Superior temporal gyrus (tissue), 1 donor: ENCODE results near the gene NUP58.
"Not testable (repeated sequence)": the region's sequence is repeated elsewhere in the genome, so short reads cannot be mapped to it uniquely, and the experiment has no call there.

ENCODE experiments used
- DNase-seq: peaks from one replicate; pipeline ENCODE4 v3.0.0-alpha.2; 2016; ENCODE audit errors: extremely low spot score

NUP58 gene

DNA sequence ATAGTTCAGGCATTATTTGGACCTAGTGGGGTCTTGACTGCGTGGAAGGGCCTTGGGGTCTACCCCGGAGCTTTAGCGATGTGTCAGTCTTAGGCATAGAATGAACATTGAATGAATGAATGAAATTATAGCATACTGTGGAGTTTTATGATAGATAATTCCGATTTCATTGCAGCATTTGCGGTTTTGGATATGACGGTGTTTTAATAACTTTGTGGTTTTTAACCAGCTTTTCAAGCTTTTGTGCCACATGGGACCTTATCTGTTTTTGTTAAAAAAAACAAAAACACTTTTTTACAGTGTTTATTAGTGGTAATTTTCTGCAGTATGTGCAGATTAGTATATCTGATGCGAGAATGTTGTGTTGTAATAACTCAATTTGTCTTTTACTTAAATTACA, 696 bp downstream of the NUP58 start:
- no peak for DNase-seq

DNA sequence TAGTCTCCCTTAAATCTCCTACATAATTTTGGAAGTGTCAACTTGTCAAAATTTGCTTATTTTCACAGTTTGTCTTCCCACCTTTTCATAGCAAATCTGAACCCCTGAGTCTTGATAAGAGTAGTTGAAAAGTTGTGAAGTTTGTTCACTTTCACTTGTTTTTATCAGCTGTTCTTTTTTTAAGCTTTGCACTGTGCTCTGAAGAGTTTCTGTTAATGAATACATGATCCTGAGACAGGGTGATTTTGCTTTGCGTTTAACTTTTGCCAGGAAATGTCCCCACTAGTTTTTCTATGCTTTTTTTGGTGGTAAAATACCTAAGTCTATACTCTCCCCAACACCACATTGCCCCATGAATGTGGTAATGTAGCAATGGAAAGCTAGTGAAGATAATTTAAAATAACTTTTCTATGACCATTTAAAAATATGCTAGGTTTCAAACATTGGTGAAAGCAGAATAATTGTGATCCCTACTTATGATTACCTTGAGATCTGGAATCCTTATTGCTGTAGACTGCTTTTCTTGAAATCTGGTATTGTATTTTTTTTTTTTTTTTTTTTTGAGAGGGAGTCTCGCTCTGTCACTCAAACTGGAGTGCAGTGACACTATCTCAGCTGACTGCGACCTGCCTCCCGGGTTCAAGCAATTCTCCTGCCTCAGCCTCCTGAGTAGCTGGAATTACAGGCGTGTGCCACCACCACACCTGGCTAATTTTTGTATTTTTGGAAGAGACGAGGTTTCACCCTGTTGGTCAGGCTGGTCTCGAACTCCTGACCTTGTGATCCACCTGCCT, 5.4 kb downstream of the NUP58 start:
- no peak for DNase-seq

DNA sequence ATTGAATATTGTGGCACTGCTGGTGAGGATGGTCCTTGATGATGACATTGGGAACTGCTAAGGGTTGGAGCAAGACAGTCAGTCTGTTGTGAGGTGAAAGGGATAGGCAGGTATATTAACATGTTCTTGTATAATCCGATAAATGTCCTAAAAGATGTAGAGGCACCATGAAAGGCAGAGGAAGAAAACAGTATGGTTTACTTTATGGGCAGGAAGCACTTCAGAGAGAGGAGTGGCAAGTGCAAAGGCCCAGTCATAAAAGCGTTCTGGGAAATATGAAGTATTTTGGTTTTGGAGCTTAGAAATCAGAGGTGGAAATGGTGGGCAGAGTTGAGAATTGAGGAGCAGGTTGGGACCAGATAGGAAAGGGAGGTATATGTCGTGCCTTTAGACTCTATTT, 9.5 kb downstream of the NUP58 start:
- DNase-seq, result no peak

DNA sequence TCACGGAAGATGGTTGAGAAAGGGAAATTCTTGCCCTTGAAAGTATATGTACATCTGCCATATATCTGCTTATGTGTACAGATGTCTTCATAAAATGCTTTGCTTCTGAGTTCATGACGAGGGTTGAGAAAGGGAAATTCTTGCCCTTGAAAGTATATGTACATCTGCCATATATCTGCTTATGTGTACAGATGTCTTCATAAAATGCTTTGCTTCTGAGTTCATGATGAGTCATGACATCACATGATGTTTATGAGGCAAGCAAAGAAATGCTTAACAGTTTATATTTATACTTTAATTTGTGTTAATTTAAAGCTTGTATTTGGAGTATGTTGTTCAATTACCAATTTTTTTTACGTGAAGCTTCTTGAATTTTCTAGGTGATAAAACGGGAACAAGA, 17.5 kb downstream of the NUP58 start:
- not testable (repeated sequence) for DNase-seq

DNA sequence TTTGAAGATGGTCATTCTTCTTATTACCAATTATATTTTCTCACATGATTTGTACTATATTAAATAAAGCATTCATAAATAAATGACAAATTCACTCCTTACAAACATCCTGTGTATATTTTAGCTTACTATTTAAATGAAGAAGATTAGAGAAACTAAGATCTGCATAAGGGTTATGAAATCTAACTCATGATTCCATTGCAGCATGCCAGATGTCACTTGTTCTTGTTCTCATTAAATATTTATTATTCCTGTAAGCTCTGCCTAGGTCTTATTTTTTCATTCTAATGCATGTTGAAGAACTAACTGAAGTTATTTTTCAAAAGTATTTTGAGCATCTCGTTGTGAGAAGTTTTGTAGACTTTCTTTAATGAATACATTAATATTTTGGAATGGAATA, 18.3 kb downstream of the NUP58 start:
- DNase-seq, result no peak

DNA sequence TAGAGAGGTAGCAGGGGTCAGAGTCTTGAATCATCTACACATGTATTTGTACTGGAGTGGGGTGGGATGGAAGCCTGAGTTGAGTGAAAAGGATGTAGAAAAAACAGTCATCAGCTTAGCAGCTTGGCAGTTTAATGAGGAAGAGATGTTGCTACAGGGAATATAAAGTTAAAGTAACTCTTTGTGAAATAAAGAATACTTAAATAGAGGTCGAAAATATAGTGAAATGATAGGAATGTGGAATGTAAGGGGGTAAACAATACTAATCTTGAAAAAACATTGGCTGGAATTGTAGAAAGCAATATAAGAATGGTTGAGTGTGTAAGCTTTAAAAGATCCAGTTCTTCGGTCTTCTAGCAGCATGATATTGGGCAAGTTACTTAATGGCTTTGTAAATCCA, 22.7 kb downstream of the NUP58 start:
- DNase-seq, result no peak

DNA sequence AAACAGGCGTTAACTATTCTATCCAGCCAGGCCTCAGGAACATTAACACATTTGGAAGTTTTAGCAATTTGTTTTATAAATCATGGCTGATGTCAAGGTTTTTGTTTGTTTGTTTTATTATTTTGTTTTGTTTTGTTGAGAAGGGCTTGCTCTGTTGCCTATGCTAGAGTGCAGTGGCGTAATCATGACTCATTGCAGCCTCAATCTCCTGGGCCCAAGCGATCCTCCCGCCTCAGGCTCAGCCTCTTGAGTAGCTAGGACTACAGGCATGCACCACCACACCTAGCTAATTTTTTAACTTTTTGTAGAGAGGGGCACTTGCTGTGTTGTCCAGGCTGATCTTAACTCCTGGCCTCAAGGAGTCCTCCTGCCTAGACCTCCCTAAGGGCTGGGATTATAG, 28.3 kb downstream of the NUP58 start:
- DNase-seq, result no peak

DNA sequence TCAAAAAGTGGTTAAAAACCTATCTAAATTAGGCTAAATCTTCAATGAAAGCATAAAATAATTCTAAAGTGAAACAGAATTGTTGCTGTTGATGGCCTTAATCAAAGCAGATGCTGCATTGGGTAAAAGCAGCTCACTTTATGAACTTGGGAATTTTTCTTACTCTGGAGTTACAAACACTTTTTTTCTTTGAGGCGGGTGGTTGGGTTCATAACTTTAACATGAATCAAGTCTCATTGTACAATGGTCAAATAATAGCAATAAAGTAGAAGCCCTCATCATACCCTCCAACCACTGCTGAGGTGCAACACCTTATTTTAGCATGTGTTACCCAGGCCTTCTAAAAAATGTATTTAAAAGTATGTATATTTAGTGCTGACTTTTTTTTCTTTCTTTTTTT, 29.1 kb downstream of the NUP58 start:
- no peak for DNase-seq

DNA sequence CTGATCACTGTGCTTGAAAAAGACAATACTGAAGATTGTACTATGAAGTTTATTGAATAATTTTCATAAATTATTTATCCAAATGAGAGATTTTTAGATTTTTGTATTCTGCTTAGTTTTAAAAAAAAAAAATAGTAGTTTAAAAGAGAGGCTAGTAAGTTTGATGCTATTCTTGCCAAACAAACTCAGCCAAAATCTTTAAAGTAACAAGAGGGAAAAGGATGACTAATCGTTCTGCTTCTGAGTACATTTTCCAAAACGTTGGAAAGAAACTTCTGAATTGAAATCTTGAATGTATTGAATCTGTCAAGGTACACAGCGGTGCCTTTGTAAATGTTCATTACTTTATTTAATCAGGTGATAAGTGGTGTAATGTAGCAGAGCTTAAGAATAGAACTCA, 34.4 kb downstream of the NUP58 start:
- DNase-seq, result peak; percentile 36

DNA sequence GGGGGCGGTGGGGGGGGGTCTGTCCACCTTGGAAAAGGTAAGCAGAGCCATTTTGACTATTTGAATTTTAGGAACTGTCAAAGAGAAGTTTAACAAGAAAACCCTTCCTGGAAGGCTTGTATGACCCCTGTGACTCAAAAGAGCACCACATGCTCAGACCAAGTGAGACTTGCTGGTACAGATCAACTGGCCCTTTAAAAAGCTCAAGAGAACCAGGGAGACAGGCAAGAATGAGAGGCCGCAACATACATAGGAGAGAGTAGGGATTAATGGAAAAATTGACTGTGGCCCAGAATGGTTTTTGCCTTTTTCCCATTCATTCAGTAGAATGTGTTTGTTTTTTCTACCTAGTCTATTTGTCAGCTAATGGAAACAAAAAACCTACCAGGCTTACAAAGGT, 44.2 kb downstream of the NUP58 start:
- no peak for DNase-seq

DNA sequence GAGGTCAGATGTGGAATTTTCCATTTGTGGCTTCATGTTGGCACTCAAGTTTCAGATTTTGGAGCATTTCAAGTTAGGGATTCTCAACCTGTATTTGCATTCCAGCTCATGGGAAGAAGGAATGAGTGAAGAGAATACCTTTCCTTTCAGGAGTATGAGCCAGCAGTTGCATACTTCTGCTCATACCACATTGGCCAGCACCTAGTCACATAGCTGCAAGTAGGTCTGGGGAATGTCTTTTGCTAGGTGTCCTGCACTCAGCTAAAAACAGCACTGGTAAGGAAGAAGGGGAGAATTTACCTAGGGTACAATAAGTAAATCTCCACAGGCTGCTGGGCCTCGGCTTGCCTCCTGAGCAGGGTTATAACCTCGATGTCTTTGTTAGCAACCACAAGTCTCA, 45.7 kb downstream of the NUP58 start:
- no peak for DNase-seq

DNA sequence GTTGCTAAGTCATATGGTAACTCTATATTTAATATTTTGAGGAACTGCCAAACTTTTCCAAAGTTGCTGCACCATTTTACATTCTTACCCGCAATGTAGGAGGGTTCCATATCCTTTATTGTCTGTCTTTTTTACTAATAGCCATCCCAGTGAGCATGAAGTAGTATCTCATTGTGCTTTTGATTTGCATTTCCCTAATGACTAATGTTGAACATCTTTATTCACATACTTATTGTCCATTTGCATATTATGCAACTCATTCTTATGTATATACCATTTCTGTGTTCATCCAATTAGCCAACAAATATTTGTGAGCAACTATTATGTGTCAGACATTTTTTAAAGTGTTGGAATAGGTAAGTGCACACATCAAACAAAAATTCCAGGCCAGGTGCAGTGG, 50.0 kb downstream of the NUP58 start:
- DNase-seq, result no peak

DNA sequence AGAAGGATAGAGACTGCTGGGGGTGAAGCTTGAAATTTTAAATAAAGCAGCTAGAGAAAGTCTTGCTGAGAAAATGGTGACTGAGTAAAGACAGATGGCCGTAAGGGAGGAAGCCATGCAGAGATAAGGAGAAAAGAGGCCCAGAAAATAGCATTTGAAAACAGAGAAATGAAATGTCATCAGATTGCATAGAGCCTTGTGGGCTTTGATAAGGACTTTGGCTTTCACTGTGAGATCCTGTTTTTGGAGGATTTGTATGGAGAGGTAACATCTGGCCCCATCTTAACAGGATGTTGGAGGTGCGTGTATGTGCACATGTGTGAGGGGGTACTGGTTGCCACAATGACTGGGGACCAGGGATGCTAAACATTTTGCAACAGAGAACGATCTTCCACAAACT, 50.8 kb downstream of the NUP58 start:
- DNase-seq, result no peak

DNA sequence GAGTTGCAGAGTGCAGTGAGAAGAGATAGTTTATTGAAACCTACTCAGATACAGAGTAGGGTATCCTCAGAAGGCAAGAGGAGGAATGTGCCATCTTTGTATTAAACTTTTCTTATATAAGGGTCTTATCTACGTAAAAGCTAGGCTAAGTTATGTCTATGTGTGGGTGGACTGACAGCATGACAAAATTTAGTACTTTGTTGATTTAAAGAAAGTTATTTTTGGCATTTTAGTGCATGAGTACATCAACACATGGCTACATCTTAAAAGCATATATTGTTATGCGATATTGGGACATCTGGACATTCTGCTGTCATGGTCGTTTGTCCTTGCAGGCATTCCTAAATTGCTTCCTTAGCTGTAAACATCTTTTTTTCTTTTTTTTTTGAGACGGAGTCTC, 51.4 kb downstream of the NUP58 start:
- no peak for DNase-seq

DNA sequence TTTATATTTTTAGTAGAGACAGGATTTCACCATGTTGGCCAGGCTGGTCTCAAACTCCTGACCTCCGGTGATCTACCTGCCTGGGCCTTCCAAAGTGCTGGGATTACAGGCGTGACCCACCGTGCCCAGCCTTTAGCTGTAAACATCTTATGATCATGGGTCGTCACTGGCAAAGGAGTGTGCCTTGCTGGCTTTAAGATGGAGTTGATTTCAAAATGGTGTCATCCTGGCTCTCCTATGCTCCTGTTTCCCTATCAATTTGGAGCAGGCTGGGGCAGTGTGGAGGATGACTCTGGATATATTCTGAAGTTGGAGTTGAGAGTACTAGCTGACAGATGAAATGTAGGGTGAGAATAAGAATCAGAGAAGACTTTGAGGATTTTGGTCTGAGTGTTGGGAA, 51.9 kb downstream of the NUP58 start:
- no peak for DNase-seq

DNA sequence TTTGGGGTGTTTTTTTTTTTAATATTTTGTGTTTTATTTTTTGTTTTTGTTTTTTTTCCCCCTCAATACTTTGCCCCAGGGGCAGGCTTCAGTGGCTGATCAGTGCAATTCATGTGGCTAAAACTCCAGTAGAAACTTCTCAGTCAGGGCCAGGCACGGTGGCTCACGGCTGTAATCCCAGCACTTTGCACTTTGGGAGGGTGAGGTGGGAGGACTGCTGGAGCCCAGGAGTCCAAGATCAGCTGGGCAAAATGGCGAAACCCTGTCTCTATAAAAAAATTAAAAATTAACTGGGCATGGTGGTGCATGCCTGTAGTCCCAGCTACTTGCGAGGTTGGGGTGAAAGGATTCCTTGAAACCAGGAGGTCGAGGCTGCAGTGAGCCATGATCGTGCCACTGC, 53.0 kb downstream of the NUP58 start:
- DNase-seq, result no peak

DNA sequence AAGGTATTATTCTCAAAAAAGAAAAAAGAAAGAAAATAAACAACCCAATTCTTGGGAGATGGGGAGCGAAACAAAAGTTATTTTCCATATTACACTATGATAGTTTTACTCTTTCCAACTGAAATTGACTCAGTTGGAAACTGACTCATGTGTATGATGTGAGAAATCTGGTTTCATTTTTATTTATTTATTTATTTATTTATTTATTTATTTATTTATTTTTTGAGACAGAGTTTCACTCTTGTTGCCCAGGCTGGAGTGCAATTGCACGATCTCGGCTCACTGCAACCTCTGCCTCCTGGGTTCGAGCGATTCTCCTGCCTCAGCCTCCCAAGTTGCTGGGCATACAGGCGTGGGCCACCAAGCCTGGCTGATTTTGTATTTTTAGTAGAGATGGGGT, 59.0 kb downstream of the NUP58 start:
- DNase-seq, result not testable (repeated sequence)

DNA sequence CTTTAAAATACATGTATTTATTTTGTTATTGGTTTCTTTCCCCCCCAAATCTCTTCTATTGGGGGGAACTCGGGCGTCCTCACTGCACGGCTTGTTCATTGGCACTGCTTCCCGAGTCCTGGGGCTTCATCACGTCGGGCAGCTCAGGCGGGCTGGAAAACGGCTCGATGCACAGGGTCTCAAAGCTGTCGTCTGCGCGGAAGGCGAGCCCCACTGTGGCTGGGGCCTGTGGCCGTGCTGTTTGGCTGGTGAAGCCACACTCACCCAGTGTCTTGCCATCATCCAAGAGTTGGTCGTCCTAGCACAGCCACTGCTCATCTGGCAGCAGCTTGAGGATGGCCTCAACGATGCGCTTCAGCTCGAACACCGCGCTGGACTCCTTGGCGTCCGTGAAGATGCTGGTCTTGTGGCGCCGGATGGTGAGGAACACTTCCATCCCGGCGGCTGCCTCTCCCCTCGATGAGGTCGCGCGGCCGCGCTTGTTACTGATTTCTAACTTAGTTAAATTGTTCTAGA, 64.4 kb downstream of the NUP58 start:
- no peak for DNase-seq

DNA sequence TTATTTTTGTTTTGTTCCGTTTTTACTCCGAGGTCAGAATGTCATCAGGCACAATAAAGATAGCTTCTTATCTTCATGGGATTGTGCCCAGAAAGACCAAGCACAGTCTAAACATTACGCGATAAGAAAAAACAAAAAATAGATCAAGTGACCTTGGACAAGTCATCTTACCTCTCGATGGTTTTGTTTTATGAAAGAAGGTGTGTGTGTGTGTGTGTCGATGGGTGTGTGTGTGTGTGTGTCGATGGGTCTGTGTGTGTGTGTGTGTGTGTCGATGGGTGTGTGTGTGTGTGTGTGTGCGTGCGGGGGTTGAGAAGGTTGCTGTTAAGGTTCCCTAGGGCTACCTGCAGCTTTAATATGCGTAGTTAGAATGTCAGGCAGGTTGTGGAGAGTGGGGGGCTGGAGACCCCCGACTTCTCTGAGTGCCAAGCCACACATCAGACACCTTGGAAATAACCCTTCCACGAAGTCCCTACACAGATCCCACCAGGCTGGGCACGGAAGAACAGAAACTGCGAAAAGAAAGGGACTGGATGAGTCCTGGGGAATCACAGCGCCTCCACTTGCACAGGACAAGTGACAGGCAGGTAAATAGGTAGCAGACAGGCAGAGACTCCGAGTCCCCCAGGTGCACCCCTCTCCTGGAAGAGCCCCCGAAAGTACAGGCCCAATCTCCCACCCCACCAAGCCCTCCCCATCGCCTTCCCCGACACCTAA, 69.9 kb downstream of the NUP58 start:
- no peak for DNase-seq

DNA sequence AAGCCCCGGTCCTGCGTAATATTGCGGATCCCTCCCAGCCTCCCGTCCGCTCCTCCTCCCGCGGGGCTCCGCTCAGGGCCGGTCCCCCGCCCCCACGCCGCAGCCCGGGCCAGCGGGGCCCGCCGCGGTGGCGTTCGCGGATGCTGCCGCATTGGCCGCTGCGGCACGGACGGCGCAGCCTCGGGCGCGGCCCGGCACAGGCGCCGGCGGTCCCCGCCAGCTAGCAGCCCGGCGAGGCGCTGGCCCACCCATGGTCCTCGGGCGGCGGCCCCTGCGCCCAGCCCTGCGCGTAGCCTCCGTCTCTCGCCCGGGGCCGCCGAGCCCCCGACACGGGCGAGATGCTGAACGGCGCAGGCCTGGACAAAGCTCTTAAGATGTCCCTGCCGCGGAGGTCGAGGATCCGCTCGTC, 70.5 kb downstream of the NUP58 start, which contains the start of gene ATP8A2:
TSS of gene ATP8A2 (plus strand) at position 100 of the 409 bp plus-strand sequence. CDS start at position 339, 239 bp downstream.
- DNase-seq, result no peak

DNA sequence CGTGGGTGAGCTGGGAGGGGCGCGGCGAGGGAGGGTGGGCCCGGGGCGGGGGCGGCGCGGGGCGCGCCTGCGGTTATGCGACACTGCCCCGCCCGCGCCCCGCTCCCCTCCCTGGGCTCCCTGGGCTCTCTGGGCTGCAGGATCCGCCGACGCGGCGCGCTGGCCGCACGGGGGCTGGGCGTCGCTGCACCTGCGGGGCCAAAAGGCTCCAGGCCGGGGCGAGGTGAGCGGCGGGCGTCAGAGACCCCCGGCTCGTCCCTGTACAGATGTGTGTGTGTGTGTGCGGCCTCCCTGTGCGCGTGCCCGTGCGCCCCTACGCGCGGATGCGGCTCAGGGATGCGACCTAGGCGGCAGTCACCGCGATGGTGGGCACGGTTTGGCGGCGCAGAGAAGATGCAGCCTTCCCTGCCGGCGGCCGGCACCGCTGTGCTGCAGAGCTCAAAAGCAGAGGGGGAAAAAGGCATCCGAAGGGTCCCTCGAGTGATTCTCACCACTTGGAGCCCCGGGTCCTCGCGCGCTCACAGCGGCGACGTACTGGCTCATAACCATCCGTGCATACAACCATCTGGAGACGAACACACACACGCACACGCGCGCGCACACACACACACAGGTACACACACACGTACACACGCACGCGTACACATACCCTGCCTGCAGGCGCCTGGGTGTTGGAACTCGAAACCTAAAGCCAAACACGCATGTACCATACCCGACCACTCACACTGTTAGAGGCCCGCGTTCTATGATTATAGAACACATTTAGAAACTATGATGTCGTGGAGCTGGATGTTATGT, 71.1 kb downstream of the NUP58 start:
- DNase-seq, result peak; percentile 38

DNA sequence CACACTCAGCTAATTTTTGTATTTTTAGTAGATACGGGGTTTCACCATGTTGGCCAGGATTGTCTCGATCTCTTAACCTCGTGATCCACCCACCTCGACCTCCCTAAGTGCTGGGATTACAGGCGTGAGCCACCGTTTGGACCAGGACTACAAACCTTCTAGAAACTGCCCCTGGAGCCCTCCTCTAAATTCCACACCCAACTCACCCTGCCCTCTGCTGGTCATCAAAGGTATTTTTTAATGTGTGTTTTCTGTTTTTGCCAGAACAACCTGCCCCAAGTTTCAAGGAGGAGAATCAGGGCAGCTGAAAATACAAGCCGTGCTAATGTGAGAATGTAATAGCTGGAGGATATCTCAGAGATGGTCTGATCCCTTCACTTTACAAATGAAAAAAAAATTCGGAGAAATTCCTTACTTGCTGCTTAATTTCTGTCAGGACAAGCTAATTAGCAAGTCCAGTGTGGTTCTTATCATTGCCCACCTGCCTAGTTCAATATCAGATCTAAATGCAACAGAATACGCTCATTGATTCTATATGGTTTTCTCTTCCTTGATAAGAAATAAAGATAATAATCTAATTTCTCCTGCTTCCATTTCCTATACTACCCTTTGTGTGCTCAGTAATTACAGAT, 74.4 kb downstream of the NUP58 start:
- peak; percentile 78 for DNase-seq
